ENCODE data around the gene ZNF92.
"Not testable (repeated sequence)": the region's sequence is repeated elsewhere in the genome, so short reads cannot be mapped to it uniquely, and the experiment has no call there.

Gene ZNF92

DNA sequence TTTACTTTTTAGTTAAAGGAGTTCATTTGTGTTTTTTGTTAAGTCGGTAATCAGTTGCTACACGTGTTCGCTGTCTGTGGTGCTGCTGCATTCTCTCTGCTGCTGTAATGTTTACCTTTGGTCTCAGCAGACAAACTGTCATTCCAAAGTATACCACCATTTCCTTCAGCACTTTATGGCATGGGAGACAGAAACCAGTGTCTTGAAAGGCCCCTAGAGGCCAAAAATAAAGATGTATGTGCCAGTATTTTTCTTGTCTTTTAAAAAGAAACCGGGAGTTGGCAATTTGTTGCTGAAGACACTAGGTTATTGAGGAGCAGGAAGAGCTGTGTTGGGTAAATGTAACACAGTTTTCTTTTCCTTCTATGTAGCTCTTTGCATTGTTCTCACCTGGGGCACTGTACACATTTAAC lies 24.1 kb downstream of the ZNF92 start:
- DNase-seq (ENCODE audit: low read depth) = no peak
- H3K4me3 ChIP-seq (ENCODE audit: low read depth, low read length) = no peak overlapping the region
- TF ChIP-seq, protein P1, sequence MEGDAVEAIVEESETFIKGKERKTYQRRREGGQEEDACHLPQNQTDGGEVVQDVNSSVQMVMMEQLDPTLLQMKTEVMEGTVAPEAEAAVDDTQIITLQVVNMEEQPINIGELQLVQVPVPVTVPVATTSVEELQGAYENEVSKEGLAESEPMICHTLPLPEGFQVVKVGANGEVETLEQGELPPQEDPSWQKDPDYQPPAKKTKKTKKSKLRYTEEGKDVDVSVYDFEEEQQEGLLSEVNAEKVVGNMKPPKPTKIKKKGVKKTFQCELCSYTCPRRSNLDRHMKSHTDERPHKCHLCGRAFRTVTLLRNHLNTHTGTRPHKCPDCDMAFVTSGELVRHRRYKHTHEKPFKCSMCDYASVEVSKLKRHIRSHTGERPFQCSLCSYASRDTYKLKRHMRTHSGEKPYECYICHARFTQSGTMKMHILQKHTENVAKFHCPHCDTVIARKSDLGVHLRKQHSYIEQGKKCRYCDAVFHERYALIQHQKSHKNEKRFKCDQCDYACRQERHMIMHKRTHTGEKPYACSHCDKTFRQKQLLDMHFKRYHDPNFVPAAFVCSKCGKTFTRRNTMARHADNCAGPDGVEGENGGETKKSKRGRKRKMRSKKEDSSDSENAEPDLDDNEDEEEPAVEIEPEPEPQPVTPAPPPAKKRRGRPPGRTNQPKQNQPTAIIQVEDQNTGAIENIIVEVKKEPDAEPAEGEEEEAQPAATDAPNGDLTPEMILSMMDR (IDR thresholded peaks at IDR 0.05; ENCODE audit: low read depth, low read length, missing control alignments) = no peak

GRCh38 chr7:65398671-65399070 lies 25.0 kb downstream of the ZNF92 start:
- H3K4me3 ChIP-seq (ENCODE audit: low read depth, low read length); DNase-seq (ENCODE audit: low read depth): not testable (repeated sequence)

DNA sequence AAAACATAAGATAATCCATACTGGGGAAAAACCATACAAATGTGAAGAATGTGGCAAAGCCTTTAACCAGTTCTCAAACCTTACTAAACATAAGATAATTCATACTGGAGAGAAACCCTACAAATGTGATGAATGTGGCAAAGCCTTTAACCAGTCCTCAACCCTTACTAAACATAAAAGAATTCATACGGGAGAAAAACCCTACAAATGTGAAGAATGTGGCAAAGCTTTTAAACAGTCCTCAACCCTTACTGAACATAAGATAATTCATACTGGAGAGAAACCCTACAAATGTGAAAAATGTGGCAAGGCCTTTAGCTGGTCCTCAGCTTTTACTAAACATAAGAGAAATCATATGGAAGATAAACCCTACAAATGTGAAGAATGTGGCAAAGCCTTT lies 25.4 kb downstream of the ZNF92 start:
- not testable (repeated sequence) for H3K4me3 ChIP-seq (ENCODE audit: low read depth, low read length); DNase-seq (ENCODE audit: low read depth)

DNA sequence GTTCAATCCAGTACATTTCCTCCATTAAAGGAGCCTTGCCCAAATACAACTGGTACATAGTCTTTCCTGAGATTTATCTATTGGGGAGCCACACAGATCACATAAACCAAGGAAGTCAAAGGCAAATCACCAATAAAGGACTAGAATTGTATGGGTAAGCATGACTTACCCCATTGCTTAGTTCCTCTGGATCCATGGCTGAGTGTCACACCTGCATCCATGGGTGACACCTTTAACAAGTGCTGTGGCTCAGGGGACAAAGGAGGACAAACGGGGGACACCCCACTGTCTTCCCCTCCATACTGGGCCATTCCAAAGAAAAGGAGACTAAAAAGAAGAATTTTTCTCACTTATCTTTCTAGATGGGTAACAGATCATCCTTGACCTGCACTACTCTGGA lies 30.4 kb downstream of the ZNF92 start:
- TF ChIP-seq, protein P1 (IDR thresholded peaks at IDR 0.05; ENCODE audit: low read depth, low read length, missing control alignments) = no peak
- no peak for DNase-seq (ENCODE audit: low read depth)
- H3K4me3 ChIP-seq (ENCODE audit: low read depth, low read length) = no peak overlapping the region

- not testable (repeated sequence) for H3K4me3 ChIP-seq (ENCODE audit: low read depth, low read length); DNase-seq (ENCODE audit: low read depth)
Measured at GRCh38 chr7:65406706-65407105, 33.1 kb downstream of the ZNF92 start.

DNA sequence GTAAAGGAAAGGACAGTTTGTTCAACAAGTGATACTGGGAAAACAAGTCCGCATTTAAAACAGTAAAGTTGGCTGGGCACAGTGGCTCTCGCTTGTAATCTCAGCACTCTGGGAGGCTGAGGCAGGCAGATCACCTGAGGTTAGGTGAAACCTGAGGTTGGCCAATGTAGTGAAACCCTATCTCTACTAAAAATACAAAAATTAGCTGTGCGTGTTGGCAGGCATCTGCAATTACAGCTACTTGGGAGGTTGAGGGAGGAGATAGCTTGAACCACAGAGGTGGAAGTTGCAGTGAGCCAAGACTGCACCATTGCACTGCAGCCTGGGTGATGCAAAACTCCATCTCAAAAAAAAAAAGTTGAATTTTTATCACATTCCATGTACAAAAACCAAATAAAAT lies 35.7 kb downstream of the ZNF92 start:
- no peak overlapping the region for H3K4me3 ChIP-seq (ENCODE audit: low read depth, low read length)
- TF ChIP-seq, protein P1 (IDR thresholded peaks at IDR 0.05; ENCODE audit: low read depth, low read length, missing control alignments) = no peak
- no peak for DNase-seq (ENCODE audit: low read depth)

- TF ChIP-seq, protein P1 (IDR thresholded peaks at IDR 0.05; ENCODE audit: low read depth, low read length, missing control alignments) = no peak
- no peak for DNase-seq (ENCODE audit: low read depth)
- no peak overlapping the region for H3K4me3 ChIP-seq (ENCODE audit: low read depth, low read length)
Measured at GRCh38 chr7:65411249-65411648, 37.6 kb downstream of the ZNF92 start.

DNA sequence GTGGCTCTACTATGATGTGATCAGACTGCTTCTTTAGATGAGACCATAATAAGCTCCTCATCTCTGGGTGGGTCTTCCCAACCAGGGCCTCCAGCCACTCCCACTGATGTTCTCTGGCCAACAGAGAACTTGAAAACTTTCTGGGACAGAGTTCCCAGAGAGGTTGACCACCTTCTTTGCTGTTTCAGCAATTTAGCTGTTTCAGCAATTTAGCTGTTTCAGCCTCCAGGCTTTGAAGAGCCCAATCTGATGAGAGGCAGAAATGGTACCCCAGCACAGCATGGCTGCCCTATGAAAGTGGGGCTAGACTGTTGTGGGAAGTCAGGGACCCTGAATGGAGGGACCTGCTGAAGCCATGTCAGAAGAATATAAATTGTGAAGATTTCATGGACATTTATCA lies 49.0 kb downstream of the ZNF92 start:
- TF ChIP-seq, protein P1 (IDR thresholded peaks at IDR 0.05; ENCODE audit: low read depth, low read length, missing control alignments) = no peak
- H3K4me3 ChIP-seq (ENCODE audit: low read depth, low read length) = no peak overlapping the region
- DNase-seq (ENCODE audit: low read depth) = no peak

DNA sequence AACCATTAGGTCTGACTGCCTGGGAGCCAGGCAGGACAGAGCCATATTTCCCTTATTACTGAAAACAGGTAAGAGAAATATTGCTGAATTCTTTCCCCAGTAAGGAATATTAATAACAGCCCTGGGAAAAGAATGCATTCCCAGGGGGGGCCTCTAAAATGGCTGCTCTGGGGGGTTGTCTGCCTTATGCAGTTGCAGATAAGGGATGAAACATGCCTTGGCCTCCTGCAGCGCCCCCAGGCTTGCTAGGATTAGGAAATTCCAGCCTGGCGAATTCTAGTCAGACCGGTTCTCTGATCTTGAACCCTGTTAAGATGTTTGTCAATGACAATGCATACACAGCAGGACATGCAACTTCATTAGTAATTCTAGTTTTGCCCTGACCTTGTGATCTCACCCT lies 49.6 kb downstream of the ZNF92 start:
- not testable (repeated sequence) for H3K4me3 ChIP-seq (ENCODE audit: low read depth, low read length); DNase-seq (ENCODE audit: low read depth)

Data from GM12864 (cell line).